PFSK-1 (cell line): ENCODE results near the gene TBC1D30.

ENCODE experiments used
- FOXP2 ChIP-seq: optimal IDR thresholded peaks from 2 replicates; pipeline ENCODE3; 2011; ENCODE audit warnings: borderline replicate concordance, control low read depth, inconsistent platforms; ENCODE audit not compliant: insufficient read depth; ENCODE audit errors: extremely low read length, extremely low read depth
- POLR2AphosphoS5 ChIP-seq: IDR thresholded peaks from 2 replicates; pipeline ENCODE4 v1.6.1; 2012; ENCODE audit warnings: low read depth, mild to moderate bottlenecking, control low read depth, low read length, moderate library complexity
- SIN3A ChIP-seq: IDR thresholded peaks from 2 replicates; pipeline ENCODE4 v1.6.1; 2012; ENCODE audit warnings: mild to moderate bottlenecking, low read length, moderate library complexity, borderline replicate concordance; ENCODE audit not compliant: insufficient read depth
- TAF1 ChIP-seq: IDR thresholded peaks from 2 replicates; pipeline ENCODE4 v1.6.1; 2012; ENCODE audit warnings: low read length, control low read depth, borderline replicate concordance; ENCODE audit not compliant: insufficient read depth
- TF ChIP-seq, protein P1 (sequence below), 2 experiments: IDR thresholded peaks; 2 replicates each; pipeline versions ENCODE4 v1.6.1 to v1.8.0; 2011 to 2012; ENCODE audit warnings: low read depth in 2 of 2, low read length in 2 of 2, control low read depth in 1 of 2, inconsistent platforms in 1 of 2, mild to moderate bottlenecking in 1 of 2, moderate library complexity in 1 of 2; ENCODE audit not compliant: insufficient read depth in 1 of 2

TBC1D30 gene

DNA sequence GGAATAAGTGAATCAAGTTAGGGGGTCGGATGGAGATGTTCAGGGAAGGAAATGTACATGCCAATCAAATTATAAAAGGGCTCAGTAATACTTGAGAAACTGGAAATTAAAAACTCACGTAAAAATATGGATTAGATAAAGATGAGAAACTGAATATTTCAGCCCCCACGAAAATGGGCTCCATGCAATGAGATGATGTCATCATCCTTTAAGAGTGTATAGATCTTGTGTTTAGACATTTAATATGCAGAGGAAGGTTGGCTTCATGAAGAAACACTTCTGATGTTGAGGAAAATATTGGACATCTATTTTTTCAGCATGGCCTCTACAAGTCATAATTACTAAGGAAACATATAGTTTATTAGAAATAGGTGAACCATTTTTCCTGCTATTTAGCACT lies 9.5 kb downstream of the TBC1D30 start:
- TF ChIP-seq TAF1 (no peak), SIN3A (no peak)
- TF ChIP-seq, protein P1, sequence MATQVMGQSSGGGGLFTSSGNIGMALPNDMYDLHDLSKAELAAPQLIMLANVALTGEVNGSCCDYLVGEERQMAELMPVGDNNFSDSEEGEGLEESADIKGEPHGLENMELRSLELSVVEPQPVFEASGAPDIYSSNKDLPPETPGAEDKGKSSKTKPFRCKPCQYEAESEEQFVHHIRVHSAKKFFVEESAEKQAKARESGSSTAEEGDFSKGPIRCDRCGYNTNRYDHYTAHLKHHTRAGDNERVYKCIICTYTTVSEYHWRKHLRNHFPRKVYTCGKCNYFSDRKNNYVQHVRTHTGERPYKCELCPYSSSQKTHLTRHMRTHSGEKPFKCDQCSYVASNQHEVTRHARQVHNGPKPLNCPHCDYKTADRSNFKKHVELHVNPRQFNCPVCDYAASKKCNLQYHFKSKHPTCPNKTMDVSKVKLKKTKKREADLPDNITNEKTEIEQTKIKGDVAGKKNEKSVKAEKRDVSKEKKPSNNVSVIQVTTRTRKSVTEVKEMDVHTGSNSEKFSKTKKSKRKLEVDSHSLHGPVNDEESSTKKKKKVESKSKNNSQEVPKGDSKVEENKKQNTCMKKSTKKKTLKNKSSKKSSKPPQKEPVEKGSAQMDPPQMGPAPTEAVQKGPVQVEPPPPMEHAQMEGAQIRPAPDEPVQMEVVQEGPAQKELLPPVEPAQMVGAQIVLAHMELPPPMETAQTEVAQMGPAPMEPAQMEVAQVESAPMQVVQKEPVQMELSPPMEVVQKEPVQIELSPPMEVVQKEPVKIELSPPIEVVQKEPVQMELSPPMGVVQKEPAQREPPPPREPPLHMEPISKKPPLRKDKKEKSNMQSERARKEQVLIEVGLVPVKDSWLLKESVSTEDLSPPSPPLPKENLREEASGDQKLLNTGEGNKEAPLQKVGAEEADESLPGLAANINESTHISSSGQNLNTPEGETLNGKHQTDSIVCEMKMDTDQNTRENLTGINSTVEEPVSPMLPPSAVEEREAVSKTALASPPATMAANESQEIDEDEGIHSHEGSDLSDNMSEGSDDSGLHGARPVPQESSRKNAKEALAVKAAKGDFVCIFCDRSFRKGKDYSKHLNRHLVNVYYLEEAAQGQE (IDR thresholded peaks at IDR 0.05; ENCODE audit: insufficient read depth in 1 of 2, low read depth in 2 of 2, low read length in 2 of 2) = no peak

DNA sequence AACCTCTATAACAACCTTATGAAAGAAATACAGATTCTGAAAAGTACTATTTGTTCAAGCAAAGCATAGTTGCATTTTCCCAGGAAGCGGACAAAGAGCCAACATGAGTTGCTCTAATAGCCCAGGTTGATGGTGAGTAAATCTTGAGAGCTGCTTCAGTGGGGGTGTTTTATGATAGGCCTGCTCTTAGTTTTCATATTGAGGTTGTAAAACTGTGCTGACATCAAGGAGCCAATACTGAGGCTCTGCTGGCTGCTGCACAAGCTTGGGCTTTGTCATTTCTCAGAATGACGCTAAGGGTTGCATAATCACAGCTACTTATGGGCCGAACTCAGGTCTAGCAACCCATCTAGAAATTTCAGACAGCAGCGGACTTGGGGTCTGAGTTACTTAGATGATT lies 11.5 kb downstream of the TBC1D30 start:
- TF ChIP-seq, protein P1 (IDR thresholded peaks at IDR 0.05; ENCODE audit: insufficient read depth in 1 of 2, low read depth in 2 of 2, low read length in 2 of 2) = no peak
- no peak for TF ChIP-seq TAF1
- TF ChIP-seq POLR2AphosphoS5 = no peak
- no peak for TF ChIP-seq FOXP2
- no peak for TF ChIP-seq SIN3A

DNA sequence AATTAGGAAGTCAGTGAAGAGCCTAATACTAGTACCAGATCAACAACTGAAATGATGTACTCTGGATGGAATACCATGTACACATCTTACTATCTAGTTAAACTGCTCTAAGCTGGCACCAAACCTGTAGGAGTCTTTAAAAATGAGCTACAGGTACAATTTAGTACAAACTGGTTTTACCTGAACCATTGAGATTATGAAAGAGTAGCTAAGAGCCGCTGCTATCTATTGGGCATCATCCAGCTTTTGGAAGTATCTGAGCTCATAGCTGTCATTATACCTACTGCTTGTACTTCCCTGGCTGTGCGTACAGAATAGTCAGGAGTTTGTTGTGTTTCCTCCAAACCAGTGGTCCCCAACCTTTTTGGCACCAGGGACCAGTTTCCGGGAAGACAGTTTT lies 12.4 kb downstream of the TBC1D30 start:
- TF ChIP-seq POLR2AphosphoS5 (no peak), SIN3A (no peak), FOXP2 (no peak), TAF1 (no peak)
- TF ChIP-seq, protein P1 (IDR thresholded peaks at IDR 0.05; ENCODE audit: insufficient read depth in 1 of 2, low read depth in 2 of 2, low read length in 2 of 2) = no peak

GRCh38 chr12:64837427-64837826 lies 13.0 kb downstream of the TBC1D30 start:
- TF ChIP-seq POLR2AphosphoS5 (no peak), FOXP2 (no peak), TAF1 (no peak), SIN3A (no peak)
- TF ChIP-seq, protein P1 (IDR thresholded peaks at IDR 0.05; ENCODE audit: insufficient read depth in 1 of 2, low read depth in 2 of 2, low read length in 2 of 2) = no peak

GRCh38 chr12:64840119-64840518 lies 15.7 kb downstream of the TBC1D30 start:
- TF ChIP-seq FOXP2 (no peak), TAF1 (no peak), POLR2AphosphoS5 (no peak), SIN3A (no peak)
